ENCODE data around the gene MINDY2.

The MINDY2 gene

GRCh38 chr15:58748852-58749531 is 22.1 kb upstream of the MINDY2 start:
- DNase-seq, result peak; percentile 35
- Histone ChIP-seq H3K9me3 (ENCODE audit: severe bottlenecking) (no peaks in the 10 kb centered on the region), H3K27me3 (ENCODE audit: insufficient read depth, low read depth, severe bottlenecking) (no peaks in the 10 kb centered on the region), H3K27ac (peak overlapping the region; percentile 97), H3K36me3 (no peaks in the 10 kb centered on the region; the same call in 1 of the 2 replicates), H3K4me3 (ENCODE audit: low read depth, low read length) (peak overlapping the region; percentile 94)
- no peak for TF ChIP-seq CTCF (IDR thresholded peaks at IDR 0.05; ENCODE audit: low read depth, low read length)

- peak; percentile 99 for DNase-seq
- no peaks in the 10 kb centered on the region for H3K27me3 ChIP-seq (ENCODE audit: insufficient read depth, low read depth, severe bottlenecking)
- H3K36me3 ChIP-seq, result no peaks in the 10 kb centered on the region; the same call in 1 of the 2 replicates
- TF ChIP-seq CTCF (IDR thresholded peaks at IDR 0.05; ENCODE audit: low read depth, low read length), result no peak
- H3K9me3 ChIP-seq (ENCODE audit: severe bottlenecking), result no peaks in the 10 kb centered on the region
- peak within 1 kb of the TSS; percentile 94 for H3K4me3 ChIP-seq (ENCODE audit: low read depth, low read length)
- H3K27ac ChIP-seq, result peak within 1 kb of the TSS; percentile 97
Measured at GRCh38 chr15:58749532-58750337, 21.4 kb upstream of the MINDY2 start, which contains the start of gene ADAM10. Gene ADAM10, minus strand, starts transcription at chr15:58749707. Its CDS starts 173 bp downstream, at chr15:58749534.

- DNase-seq, result no peak
- H3K4me3 ChIP-seq (ENCODE audit: low read depth, low read length), result no peak overlapping the region
- H3K36me3 ChIP-seq, result no peaks in the 10 kb centered on the region; the same call in 1 of the 2 replicates
- no peaks in the 10 kb centered on the region for H3K27me3 ChIP-seq (ENCODE audit: insufficient read depth, low read depth, severe bottlenecking)
- no peaks in the 10 kb centered on the region for H3K9me3 ChIP-seq (ENCODE audit: severe bottlenecking)
- TF ChIP-seq CTCF (IDR thresholded peaks at IDR 0.05; ENCODE audit: low read depth, low read length), result no peak
- no peak overlapping the region for H3K27ac ChIP-seq
Measured at GRCh38 chr15:58752716-58753115, 18.4 kb upstream of the MINDY2 start.

- no peak for TF ChIP-seq CTCF (IDR thresholded peaks at IDR 0.05; ENCODE audit: low read depth, low read length)
- no peak overlapping the region for H3K27ac ChIP-seq
- H3K36me3 ChIP-seq, result no peaks in the 10 kb centered on the region
- no peaks in the 10 kb centered on the region for H3K9me3 ChIP-seq (ENCODE audit: severe bottlenecking)
- DNase-seq, result no peak
- H3K27me3 ChIP-seq (ENCODE audit: insufficient read depth, low read depth, severe bottlenecking), result no peaks in the 10 kb centered on the region
- no peak overlapping the region for H3K4me3 ChIP-seq (ENCODE audit: low read depth, low read length)
Measured at GRCh38 chr15:58755350-58755749, 15.8 kb upstream of the MINDY2 start.

- Histone ChIP-seq H3K27me3 (ENCODE audit: insufficient read depth, low read depth, severe bottlenecking) (no peaks in the 10 kb centered on the region), H3K36me3 (no peaks in the 10 kb centered on the region), H3K9me3 (ENCODE audit: severe bottlenecking) (no peaks in the 10 kb centered on the region), H3K4me3 (ENCODE audit: low read depth, low read length) (no peak overlapping the region), H3K27ac (no peak overlapping the region)
- no peak for DNase-seq
- no peak for TF ChIP-seq CTCF (IDR thresholded peaks at IDR 0.05; ENCODE audit: low read depth, low read length)
Measured at GRCh38 chr15:58755956-58756355, 15.1 kb upstream of the MINDY2 start.

Measured in WERI-Rb-1 (cell line).